ENCODE results near the gene NAV1.

The NAV1 gene

DNA sequence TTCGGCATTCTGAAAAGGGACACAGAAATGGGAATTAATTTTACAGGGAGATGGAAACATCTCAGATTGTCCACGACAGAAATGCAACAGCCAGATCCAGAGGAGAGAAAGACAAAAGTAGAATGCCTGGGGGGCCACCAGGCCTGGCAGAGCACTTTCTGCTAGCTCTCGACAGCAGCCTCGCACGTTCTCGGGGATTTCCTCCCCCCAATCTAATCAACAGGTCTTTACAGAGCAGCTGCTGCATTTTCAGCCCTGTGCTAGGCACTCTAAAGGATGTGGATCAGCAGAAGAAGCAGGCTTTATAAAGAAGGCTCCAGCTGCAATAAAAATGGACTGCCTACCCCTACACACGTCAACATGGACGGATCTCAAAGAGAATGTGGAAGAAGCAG, 42.6 kb upstream of the NAV1 start:
- no peak for ATAC-seq
- TF ChIP-seq ZNF70 (CRISPR knock-in tag; IDR thresholded peaks at IDR 0.05) (no peak), RARB (CRISPR knock-in tag; IDR thresholded peaks at IDR 0.05) (no peak), OSR1 (CRISPR knock-in tag; IDR thresholded peaks at IDR 0.05) (no peak), GLIS3 (CRISPR knock-in tag; IDR thresholded peaks at IDR 0.05) (no peak), PPARA (CRISPR knock-in tag; IDR thresholded peaks at IDR 0.05; ENCODE audit: borderline replicate concordance) (no peak), ZFP3 (CRISPR knock-in tag; IDR thresholded peaks at IDR 0.05) (no peak)
- TF ChIP-seq, protein P1, sequence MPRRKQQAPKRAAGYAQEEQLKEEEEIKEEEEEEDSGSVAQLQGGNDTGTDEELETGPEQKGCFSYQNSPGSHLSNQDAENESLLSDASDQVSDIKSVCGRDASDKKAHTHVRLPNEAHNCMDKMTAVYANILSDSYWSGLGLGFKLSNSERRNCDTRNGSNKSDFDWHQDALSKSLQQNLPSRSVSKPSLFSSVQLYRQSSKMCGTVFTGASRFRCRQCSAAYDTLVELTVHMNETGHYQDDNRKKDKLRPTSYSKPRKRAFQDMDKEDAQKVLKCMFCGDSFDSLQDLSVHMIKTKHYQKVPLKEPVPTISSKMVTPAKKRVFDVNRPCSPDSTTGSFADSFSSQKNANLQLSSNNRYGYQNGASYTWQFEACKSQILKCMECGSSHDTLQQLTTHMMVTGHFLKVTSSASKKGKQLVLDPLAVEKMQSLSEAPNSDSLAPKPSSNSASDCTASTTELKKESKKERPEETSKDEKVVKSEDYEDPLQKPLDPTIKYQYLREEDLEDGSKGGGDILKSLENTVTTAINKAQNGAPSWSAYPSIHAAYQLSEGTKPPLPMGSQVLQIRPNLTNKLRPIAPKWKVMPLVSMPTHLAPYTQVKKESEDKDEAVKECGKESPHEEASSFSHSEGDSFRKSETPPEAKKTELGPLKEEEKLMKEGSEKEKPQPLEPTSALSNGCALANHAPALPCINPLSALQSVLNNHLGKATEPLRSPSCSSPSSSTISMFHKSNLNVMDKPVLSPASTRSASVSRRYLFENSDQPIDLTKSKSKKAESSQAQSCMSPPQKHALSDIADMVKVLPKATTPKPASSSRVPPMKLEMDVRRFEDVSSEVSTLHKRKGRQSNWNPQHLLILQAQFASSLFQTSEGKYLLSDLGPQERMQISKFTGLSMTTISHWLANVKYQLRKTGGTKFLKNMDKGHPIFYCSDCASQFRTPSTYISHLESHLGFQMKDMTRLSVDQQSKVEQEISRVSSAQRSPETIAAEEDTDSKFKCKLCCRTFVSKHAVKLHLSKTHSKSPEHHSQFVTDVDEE (CRISPR knock-in tag; IDR thresholded peaks at IDR 0.05), result no peak

- ATAC-seq, result no peak
- no peak for TF ChIP-seq POU6F1 (CRISPR knock-in tag; IDR thresholded peaks at IDR 0.05; ENCODE audit: borderline replicate concordance, low read depth)
- TF ChIP-seq GLIS3 (CRISPR knock-in tag; IDR thresholded peaks at IDR 0.05), result no peak
- no peak for TF ChIP-seq ZFP3 (CRISPR knock-in tag; IDR thresholded peaks at IDR 0.05)
- TF ChIP-seq RARB (CRISPR knock-in tag; IDR thresholded peaks at IDR 0.05), result no peak
- TF ChIP-seq CSDC2 (CRISPR knock-in tag; IDR thresholded peaks at IDR 0.05), result no peak
- no peak for TF ChIP-seq ZFP30 (CRISPR knock-in tag; IDR thresholded peaks at IDR 0.05)
- no peak for TF ChIP-seq ARNTL (CRISPR knock-in tag; IDR thresholded peaks at IDR 0.05; ENCODE audit: borderline replicate concordance, low read depth)
- TF ChIP-seq OSR1 (CRISPR knock-in tag; IDR thresholded peaks at IDR 0.05), result no peak
- TF ChIP-seq BACH2 (CRISPR knock-in tag; IDR thresholded peaks at IDR 0.05; ENCODE audit: borderline replicate concordance), result no peak
- TF ChIP-seq ZNF565 (CRISPR knock-in tag; conservative IDR thresholded peaks at IDR 0.05; ENCODE audit: low read depth), result no peak
- no peak for TF ChIP-seq TOX (CRISPR knock-in tag; IDR thresholded peaks at IDR 0.05; ENCODE audit: borderline replicate concordance)
- TF ChIP-seq, protein P2, sequence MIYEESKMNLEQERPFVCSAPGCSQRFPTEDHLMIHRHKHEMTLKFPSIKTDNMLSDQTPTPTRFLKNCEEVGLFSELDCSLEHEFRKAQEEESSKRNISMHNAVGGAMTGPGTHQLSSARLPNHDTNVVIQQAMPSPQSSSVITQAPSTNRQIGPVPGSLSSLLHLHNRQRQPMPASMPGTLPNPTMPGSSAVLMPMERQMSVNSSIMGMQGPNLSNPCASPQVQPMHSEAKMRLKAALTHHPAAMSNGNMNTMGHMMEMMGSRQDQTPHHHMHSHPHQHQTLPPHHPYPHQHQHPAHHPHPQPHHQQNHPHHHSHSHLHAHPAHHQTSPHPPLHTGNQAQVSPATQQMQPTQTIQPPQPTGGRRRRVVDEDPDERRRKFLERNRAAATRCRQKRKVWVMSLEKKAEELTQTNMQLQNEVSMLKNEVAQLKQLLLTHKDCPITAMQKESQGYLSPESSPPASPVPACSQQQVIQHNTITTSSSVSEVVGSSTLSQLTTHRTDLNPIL (CRISPR knock-in tag; IDR thresholded peaks at IDR 0.05; ENCODE audit: low read depth), result no peak
Observed at GRCh38 chr1:201497935-201498509, 40.9 kb upstream of the NAV1 start.

DNA sequence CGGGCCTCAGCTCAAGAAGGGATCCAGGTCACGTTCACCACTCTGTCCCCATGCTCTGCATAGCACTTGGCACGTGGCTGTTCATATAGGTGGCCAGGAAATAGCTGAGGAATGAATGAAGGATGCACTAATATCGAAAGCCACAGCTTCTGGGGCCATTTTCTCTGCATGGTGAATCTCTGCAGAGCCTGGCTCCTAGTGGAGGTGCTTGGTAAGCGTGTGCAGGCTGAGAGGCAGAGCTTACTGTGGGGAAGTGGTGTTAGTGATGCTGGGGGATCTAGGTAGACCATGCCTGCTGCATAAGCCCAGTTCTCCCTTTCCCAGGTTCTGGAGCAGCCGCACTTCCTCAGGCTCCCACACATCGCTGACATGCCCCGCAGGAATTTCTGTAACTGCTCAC, 40.3 kb upstream of the NAV1 start:
- no peak for ATAC-seq
- TF ChIP-seq ISL1 (CRISPR knock-in tag; IDR thresholded peaks at IDR 0.05), result no peak
- no peak for TF ChIP-seq TCF4 (CRISPR knock-in tag; IDR thresholded peaks at IDR 0.05; ENCODE audit: borderline replicate concordance)
- TF ChIP-seq GLIS3 (CRISPR knock-in tag; IDR thresholded peaks at IDR 0.05), result no peak
- TF ChIP-seq ZNF70 (CRISPR knock-in tag; IDR thresholded peaks at IDR 0.05), result no peak
- TF ChIP-seq, protein P3, sequence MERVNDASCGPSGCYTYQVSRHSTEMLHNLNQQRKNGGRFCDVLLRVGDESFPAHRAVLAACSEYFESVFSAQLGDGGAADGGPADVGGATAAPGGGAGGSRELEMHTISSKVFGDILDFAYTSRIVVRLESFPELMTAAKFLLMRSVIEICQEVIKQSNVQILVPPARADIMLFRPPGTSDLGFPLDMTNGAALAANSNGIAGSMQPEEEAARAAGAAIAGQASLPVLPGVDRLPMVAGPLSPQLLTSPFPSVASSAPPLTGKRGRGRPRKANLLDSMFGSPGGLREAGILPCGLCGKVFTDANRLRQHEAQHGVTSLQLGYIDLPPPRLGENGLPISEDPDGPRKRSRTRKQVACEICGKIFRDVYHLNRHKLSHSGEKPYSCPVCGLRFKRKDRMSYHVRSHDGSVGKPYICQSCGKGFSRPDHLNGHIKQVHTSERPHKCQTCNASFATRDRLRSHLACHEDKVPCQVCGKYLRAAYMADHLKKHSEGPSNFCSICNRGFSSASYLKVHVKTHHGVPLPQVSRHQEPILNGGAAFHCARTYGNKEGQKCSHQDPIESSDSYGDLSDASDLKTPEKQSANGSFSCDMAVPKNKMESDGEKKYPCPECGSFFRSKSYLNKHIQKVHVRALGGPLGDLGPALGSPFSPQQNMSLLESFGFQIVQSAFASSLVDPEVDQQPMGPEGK (CRISPR knock-in tag; IDR thresholded peaks at IDR 0.05; ENCODE audit: borderline replicate concordance), result no peak

DNA sequence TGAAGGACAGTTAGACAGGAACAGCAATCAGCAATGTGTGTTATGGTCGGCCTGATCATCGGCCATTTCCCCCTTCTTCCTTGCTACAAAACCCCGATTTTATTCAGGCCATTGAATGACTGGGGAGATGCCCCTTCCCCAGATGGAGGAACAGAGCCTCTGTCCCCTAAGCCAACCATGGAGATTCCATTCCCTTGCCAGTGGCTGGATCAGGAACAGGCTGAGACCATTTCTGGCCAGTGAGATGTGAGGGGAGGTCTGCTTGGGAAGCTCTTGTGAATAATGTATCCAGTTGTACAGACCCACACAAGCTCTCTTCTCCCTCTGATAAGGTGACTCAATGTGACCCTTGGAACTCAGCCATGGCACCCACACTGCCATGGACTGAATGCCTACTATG, 39.7 kb upstream of the NAV1 start:
- TF ChIP-seq TOX (CRISPR knock-in tag; IDR thresholded peaks at IDR 0.05; ENCODE audit: borderline replicate concordance) (no peak), GLIS3 (CRISPR knock-in tag; IDR thresholded peaks at IDR 0.05) (no peak), OSR1 (CRISPR knock-in tag; IDR thresholded peaks at IDR 0.05) (no peak), ZC3H10 (CRISPR knock-in tag; IDR thresholded peaks at IDR 0.05) (no peak), ZFP3 (CRISPR knock-in tag; IDR thresholded peaks at IDR 0.05) (no peak), RARB (CRISPR knock-in tag; IDR thresholded peaks at IDR 0.05) (no peak), ZNF565 (CRISPR knock-in tag; conservative IDR thresholded peaks at IDR 0.05; ENCODE audit: low read depth) (no peak), ESRRG (CRISPR knock-in tag; IDR thresholded peaks at IDR 0.05) (no peak)
- TF ChIP-seq, protein P1 (CRISPR knock-in tag; IDR thresholded peaks at IDR 0.05), result no peak
- ATAC-seq, result no peak
